Esophagus squamous epithelium (tissue), 5 donors: ENCODE measurements around the gene CYB5B. TPM values are rescaled to one million over a fixed set of nuclear protein-coding genes. Genes with fewer than 3 reads are reported as not detected.
A peak's percentile ranks its signal among the peaks of the same experiment; 100 is the strongest.
"Not testable (repeated sequence)": the region's sequence is repeated elsewhere in the genome, so short reads cannot be mapped to it uniquely, and the experiment has no call there.

Experiments used
- DNase-seq: peaks from one replicate; lab custom pipeline; 2025; lab: John Stamatoyannopoulos, UW
- H3K27ac ChIP-seq, 4 donors: fragments of 200-600 bp; sonication (generic); one replicate each; pipeline ENCODE4 v1.5.1; 2016 to 2019; ENCODE audit warnings: mild to moderate bottlenecking in 1 of 4
- H3K27me3 ChIP-seq, 4 donors: fragments of 200-600 bp; sonication (generic); 1 replicate in 3 of 4; 2 replicates in 1 of 4; pipeline versions ENCODE4 v1.5.1 to v1.6.0; 2017 to 2021; ENCODE audit warnings: antibody characterized with exemption in 1 of 4
- H3K36me3 ChIP-seq, 3 donors: fragments of 200-600 bp; sonication (generic); one replicate each; pipeline ENCODE4 v1.5.1; 2016 to 2019
- H3K4me1 ChIP-seq, 3 donors: fragments of 200-600 bp; sonication (generic); one replicate each; pipeline ENCODE4 v1.5.1; 2017 to 2019
- H3K4me3 ChIP-seq, 4 donors: fragments of 200-600 bp; sonication (generic); 1 replicate in 3 of 4; 2 replicates in 1 of 4; pipeline ENCODE4 v1.5.1; 2016 to 2019; ENCODE audit warnings: mild to moderate bottlenecking in 2 of 4, moderate library complexity in 1 of 4
- H3K9me3 ChIP-seq, 3 donors: fragments of 200-600 bp; sonication (generic); one replicate each; pipeline ENCODE4 v1.5.1; 2016 to 2019
- POLR2A ChIP-seq, 4 donors: fragments of 450-650 bp; IDR thresholded peaks; one replicate each; pipeline ENCODE4 v1.6.1; 2017; ENCODE audit warnings: antibody characterized with exemption in 4 of 4, mild to moderate bottlenecking in 4 of 4, moderate library complexity in 3 of 4
- WGBS, 2 donors: methylation state at CpG; one replicate each; pipeline ENCODE4 v1.1.5; 2018; 5-methylcytosine and 5-hydroxymethylcytosine counted together
- intact Hi-C: fragments of 100-400 bp; cut with DNase I; formaldehyde crosslinking; loops from one replicate; pipeline ENCODE4 v1.15.0; 2022
- total RNA-seq, 4 donors: library from RNA; depleted of rRNA; stranded (reverse); fragments of >200 nt; gene quantifications; one replicate each; pipeline ENCODE4 v1.1.0, GENCODE V29; 2016
- TF ChIP-seq, protein P1 (sequence below), 6 experiments: fragments of 450-650 bp in 4 of 6; fragments of 200-600 bp in 2 of 6; sonication (generic) in 2 of 6; IDR thresholded peaks; one replicate each; pipeline ENCODE4 v1.5.1; 2016 to 2019; ENCODE audit warnings: antibody characterized with exemption in 6 of 6, mild to moderate bottlenecking in 4 of 6, moderate library complexity in 4 of 6
- donor health status: DM: yes; HTN: yes; CAD: no.

The CYB5B gene
- total RNA-seq, 4 donors from 2014 or later = 23.7 to 45.7 (median 39.6) TPM

DNA sequence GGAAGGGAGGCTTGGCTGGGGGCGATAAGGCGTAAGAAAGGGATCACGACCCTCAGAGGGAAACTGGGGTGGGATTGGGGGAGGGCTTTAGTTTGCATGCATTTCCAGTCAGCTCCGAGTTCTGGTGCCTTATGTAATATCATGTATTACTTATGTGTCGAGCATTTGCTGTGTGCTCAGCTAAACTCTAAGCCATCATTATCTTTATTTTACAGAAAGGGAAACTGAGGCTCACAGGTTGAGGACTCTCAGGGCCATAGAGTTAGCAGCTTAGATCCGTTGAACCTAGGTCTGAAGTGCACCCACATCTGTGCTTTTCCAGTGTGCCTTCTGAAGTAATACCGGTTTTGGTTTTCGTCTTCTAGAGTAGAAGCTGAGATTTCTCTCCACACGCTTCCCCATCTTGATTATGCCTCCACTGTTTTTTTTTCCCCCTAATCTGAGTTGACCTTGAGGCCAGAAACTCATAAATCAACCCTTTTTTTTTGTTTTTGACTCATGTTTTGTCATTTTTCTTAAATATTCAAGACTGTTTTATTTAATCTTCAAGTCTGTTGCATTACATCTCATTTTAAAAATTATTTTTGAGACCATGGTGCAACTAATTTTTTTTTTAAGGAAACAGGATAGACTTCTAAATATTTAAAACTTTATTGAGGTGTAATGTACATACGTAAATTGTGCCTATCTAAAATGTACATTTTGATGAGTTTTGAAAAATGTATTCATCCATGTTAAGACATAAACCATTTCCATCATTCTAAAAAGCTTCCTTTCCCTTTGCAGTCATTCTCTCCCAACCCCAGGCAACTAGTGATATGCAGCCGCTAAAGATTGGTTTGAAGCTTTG, 741 bp downstream of the CYB5B start:
- Histone ChIP-seq H3K27me3 (no peaks in the 10 kb centered on the region), H3K9me3 (no peaks in the 10 kb centered on the region), H3K36me3 (peaks cover 0 to 34% (median 12%) of the 10 kb centered on the region in 3 donors), H3K4me1 (peaks cover 0 to 27% (median 3%) of the 10 kb centered on the region in 3 donors), H3K4me3 (peak overlapping the region; percentile 61 to 86 (median 74)), H3K27ac (peak overlapping the region; percentile 83 to 90 (median 87))
- WGBS, 2 donors = 9 to 11% methylated on average over 11 of the region's 11 CpGs
- TF ChIP-seq, protein P1, sequence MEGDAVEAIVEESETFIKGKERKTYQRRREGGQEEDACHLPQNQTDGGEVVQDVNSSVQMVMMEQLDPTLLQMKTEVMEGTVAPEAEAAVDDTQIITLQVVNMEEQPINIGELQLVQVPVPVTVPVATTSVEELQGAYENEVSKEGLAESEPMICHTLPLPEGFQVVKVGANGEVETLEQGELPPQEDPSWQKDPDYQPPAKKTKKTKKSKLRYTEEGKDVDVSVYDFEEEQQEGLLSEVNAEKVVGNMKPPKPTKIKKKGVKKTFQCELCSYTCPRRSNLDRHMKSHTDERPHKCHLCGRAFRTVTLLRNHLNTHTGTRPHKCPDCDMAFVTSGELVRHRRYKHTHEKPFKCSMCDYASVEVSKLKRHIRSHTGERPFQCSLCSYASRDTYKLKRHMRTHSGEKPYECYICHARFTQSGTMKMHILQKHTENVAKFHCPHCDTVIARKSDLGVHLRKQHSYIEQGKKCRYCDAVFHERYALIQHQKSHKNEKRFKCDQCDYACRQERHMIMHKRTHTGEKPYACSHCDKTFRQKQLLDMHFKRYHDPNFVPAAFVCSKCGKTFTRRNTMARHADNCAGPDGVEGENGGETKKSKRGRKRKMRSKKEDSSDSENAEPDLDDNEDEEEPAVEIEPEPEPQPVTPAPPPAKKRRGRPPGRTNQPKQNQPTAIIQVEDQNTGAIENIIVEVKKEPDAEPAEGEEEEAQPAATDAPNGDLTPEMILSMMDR (IDR thresholded peaks at IDR 0.05) = no peak
- TF ChIP-seq POLR2A (IDR thresholded peaks at IDR 0.05) = no peak
- no peak for DNase-seq
- intact Hi-C loops = no loop called here

DNA sequence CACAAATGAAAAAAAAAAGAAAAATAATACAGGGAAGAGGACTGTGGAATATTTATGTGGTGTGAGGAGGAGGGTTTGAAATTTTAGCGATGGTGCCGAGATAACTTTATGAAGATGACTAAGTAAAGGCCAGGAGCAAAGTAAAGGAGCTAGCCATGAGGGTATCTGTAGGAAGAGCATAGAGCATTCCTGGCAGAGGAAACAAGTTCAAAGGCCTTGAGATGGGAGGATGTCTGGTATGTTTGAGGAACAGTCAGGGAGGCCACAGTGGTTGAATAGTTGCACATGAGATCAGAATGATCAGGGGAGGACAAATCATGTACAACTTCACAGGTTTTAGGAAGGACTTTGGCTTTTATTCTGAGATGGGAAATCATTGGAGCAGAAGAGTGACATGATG, 4.2 kb downstream of the CYB5B start:
- no peak overlapping the region for H3K27ac ChIP-seq
- no peak for DNase-seq
- H3K4me1 ChIP-seq = peaks cover 0 to 25% (median 3%) of the 10 kb centered on the region in 3 donors
- TF ChIP-seq, protein P1 (IDR thresholded peaks at IDR 0.05) = no peak
- no peak for TF ChIP-seq POLR2A (IDR thresholded peaks at IDR 0.05)
- no peaks in the 10 kb centered on the region for H3K9me3 ChIP-seq
- 95 to 98% methylated on average over 2 of the region's 2 CpGs for WGBS, 2 donors
- intact Hi-C loops = no loop called here
- H3K4me3 ChIP-seq = no peak overlapping the region
- no peaks in the 10 kb centered on the region for H3K27me3 ChIP-seq
- peaks cover 0 to 69% (median 23%) of the 10 kb centered on the region in 3 donors for H3K36me3 ChIP-seq

DNA sequence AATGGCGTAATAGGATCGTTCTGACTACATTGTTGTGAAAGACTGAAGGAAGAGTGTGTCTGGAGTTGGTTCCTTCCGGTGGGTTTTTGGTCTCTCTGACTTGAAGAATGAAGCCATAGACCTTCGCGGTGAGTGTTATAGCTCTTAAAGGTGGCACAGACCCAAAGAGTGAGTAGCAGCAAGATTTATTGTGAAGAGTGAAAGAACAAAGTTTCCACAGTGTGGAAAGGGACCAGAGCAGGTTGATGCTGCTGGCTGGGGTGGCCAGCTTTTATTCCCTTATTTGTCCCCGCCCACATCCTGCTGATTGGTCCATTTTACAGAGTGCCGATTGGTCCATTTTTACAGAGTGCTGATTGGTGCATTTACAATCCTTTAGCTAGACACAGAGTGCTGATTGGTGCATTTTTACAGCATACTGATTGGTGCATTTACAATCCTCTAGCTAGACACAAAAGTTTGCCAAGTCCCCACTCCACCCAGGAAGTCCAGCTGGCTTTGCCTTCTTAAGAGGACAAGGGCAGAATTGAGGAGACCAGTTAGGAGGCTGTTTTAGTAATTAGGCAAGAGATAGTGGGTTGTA, 4.7 kb downstream of the CYB5B start:
- Histone ChIP-seq H3K4me1 (peaks cover 0 to 26% (median 3%) of the 10 kb centered on the region in 3 donors), H3K36me3 (peaks cover 0 to 72% (median 23%) of the 10 kb centered on the region in 3 donors)
- intact Hi-C loops, DNase-seq, H3K27me3 ChIP-seq, H3K9me3 ChIP-seq, H3K4me3 ChIP-seq, H3K27ac ChIP-seq: not testable (repeated sequence)
- 88 to 95% methylated on average over 7 of the region's 7 CpGs for whole genome bisulfite sequencing, 2 donors

DNA sequence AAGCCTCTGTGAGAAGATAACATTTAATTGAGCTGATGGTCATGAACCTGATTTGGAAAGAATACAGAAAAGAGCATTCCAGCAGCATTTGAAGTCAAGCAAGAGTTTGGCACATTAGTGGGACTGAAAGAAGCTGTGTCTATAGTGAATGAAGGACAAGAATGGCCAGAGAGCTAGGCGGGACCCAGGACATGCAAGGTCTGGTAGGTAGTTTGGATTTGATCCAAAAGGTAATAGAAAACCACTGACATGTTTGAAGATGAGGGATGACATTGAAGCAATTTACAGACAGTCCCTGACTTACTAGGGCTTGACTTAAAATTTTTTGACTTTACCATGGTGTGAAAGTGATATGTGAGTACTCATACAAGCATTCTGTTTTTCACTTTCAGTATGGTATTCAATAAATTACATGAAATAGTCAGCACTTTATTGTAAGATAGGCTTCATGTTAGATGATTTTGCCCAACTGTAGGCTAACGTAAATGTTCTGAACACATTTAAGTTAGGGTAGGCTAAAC, 7.6 kb downstream of the CYB5B start:
- no peak for DNase-seq
- Histone ChIP-seq H3K27ac (no peak overlapping the region), H3K4me3 (no peak overlapping the region), H3K36me3 (peaks cover 0 to 79% (median 23%) of the 10 kb centered on the region in 3 donors), H3K27me3 (no peaks in the 10 kb centered on the region), H3K4me1 (peaks cover 0 to 27% (median 0%) of the 10 kb centered on the region in 3 donors), H3K9me3 (no peaks in the 10 kb centered on the region)
- intact Hi-C loops = no loop called here
- TF ChIP-seq, protein P1 (IDR thresholded peaks at IDR 0.05) = no peak
- no peak for TF ChIP-seq POLR2A (IDR thresholded peaks at IDR 0.05)
- 67 to 68% methylated on average over 2 of the region's 2 CpGs for WGBS, 2 donors

DNA sequence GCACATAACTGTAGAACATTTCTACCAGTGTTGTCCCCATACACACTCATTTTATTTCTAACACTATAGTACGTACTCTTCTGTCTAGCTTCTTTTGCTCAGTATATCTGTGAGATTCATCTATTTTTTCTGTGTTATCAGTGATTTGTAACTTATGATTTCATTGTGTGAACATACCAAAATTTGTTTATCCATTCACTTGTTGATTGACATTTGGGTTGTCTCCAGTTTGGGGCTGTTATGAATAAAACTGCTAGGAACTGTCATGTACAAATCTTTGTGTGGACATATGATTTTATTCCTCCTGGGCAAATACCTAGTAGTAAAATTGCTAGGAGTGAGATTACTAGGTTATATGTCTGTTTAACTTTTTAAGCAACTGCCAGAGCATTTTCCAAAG, 9.6 kb downstream of the CYB5B start:
- no peak for DNase-seq
- Histone ChIP-seq H3K27me3 (no peaks in the 10 kb centered on the region), H3K27ac (no peak overlapping the region), H3K4me3 (no peak overlapping the region), H3K36me3 (peaks cover 0 to 63% (median 11%) of the 10 kb centered on the region in 3 donors), H3K9me3 (no peaks in the 10 kb centered on the region), H3K4me1 (peaks cover 0 to 27% (median 0%) of the 10 kb centered on the region in 3 donors)
- TF ChIP-seq, protein P1 (IDR thresholded peaks at IDR 0.05) = no peak
- TF ChIP-seq POLR2A (IDR thresholded peaks at IDR 0.05) = no peak
- intact Hi-C loops = no loop called here
- WGBS, 2 donors = 90 to 100% methylated on average over 1 of the region's 1 CpG
